Liver (tissue), 3 donors: ENCODE data around the gene TP53I13.

Experiments
- EGR1 ChIP-seq, 2 donors: IDR thresholded peaks; 2 replicates each; pipeline ENCODE4 v1.6.1; 2016 to 2018; ENCODE audit warnings: antibody characterized with exemption in 2 of 2, low read depth in 2 of 2
- FOXA1 ChIP-seq: IDR thresholded peaks from 2 replicates; pipeline ENCODE4 v1.6.1; 2016; ENCODE audit warnings: antibody characterized with exemption
- GABPA ChIP-seq, 2 donors: IDR thresholded peaks in 1 of 2; conservative IDR thresholded peaks in 1 of 2; 2 replicates each; pipeline ENCODE4 v1.6.1; 2016; ENCODE audit warnings: antibody characterized with exemption in 2 of 2, mild to moderate bottlenecking in 1 of 2, moderate library complexity in 1 of 2
- JUND ChIP-seq, 2 donors: IDR thresholded peaks; 2 replicates each; pipeline ENCODE4 v1.6.1; 2016; ENCODE audit warnings: antibody characterized with exemption in 2 of 2
- MAX ChIP-seq: IDR thresholded peaks from 2 replicates; pipeline ENCODE4 v1.6.1; 2016; ENCODE audit warnings: antibody characterized with exemption
- NR2F2 ChIP-seq: IDR thresholded peaks from 2 replicates; pipeline ENCODE4 v1.6.1; 2016; ENCODE audit warnings: antibody characterized with exemption
- RAD21 ChIP-seq, 2 donors: IDR thresholded peaks; 2 replicates each; pipeline ENCODE4 v1.6.1; 2016; ENCODE audit warnings: antibody characterized with exemption in 2 of 2, mild to moderate bottlenecking in 2 of 2
- TAF1 ChIP-seq: conservative IDR thresholded peaks from 2 replicates; pipeline ENCODE4 v1.6.1; 2016; ENCODE audit warnings: antibody characterized with exemption, mild to moderate bottlenecking
- YY1 ChIP-seq: IDR thresholded peaks from 2 replicates; pipeline ENCODE4 v1.6.1; 2016; ENCODE audit warnings: antibody characterized with exemption, mild to moderate bottlenecking
- ZBTB33 ChIP-seq: IDR thresholded peaks from 2 replicates; pipeline ENCODE4 v1.6.1; 2016; ENCODE audit warnings: antibody characterized with exemption
- TF ChIP-seq, protein P1 (sequence below): fragments of 150-350 bp; IDR thresholded peaks from 2 replicates; pipeline ENCODE4 v1.5.1; 2017; ENCODE audit warnings: improper control_type of control experiment, low read depth, low read length; ENCODE audit not compliant: missing input control
- donor health status: healthy.
- donor health status: healthy.

- TF ChIP-seq, protein P1, sequence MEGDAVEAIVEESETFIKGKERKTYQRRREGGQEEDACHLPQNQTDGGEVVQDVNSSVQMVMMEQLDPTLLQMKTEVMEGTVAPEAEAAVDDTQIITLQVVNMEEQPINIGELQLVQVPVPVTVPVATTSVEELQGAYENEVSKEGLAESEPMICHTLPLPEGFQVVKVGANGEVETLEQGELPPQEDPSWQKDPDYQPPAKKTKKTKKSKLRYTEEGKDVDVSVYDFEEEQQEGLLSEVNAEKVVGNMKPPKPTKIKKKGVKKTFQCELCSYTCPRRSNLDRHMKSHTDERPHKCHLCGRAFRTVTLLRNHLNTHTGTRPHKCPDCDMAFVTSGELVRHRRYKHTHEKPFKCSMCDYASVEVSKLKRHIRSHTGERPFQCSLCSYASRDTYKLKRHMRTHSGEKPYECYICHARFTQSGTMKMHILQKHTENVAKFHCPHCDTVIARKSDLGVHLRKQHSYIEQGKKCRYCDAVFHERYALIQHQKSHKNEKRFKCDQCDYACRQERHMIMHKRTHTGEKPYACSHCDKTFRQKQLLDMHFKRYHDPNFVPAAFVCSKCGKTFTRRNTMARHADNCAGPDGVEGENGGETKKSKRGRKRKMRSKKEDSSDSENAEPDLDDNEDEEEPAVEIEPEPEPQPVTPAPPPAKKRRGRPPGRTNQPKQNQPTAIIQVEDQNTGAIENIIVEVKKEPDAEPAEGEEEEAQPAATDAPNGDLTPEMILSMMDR, result no peak
- TF ChIP-seq JUND (IDR thresholded peaks at IDR 0.05) (no peak), GABPA (IDR thresholded peaks at IDR 0.05 in 1 of 2, conservative IDR thresholded peaks at IDR 0.05 in 1 of 2) (no peak), ZBTB33 (no peak), YY1 (no peak), TAF1 (no peak), MAX (no peak), RAD21 (IDR thresholded peaks at IDR 0.05) (no peak), EGR1 (IDR thresholded peaks at IDR 0.05; ENCODE audit: low read depth in 2 of 2) (no peak), FOXA1 (no peak), NR2F2 (no peak)
Observed at GRCh38 chr17:29526322-29526721, 42.2 kb upstream of the TP53I13 start.
